GM23338 (cell line): ENCODE measurements around the gene COPB2. TPM values are rescaled to one million over a fixed set of nuclear protein-coding genes. Genes with fewer than 3 reads are reported as not detected.

Experiments used
- ATAC-seq: fragments of 200-7000 bp; cut with Tn5 transposase; 3 replicates; pipeline ENCODE4 v1.9.1; 2020
- DNase-seq: peaks from one replicate; pipeline ENCODE4 v3.0.0-alpha.2; 2015; ENCODE audit warnings: low spot score
- H2AFZ ChIP-seq: fragments of 200-600 bp; sonication (generic); 2 replicates; pipeline ENCODE4 v1.8.0; 2016; ENCODE audit warnings: antibody characterized with exemption, mild to moderate bottlenecking, moderate library complexity
- H3F3A ChIP-seq: fragments of 200-600 bp; sonication (generic); replicated peaks from 2 replicates; pipeline ENCODE4 v1.8.0; 2017; ENCODE audit warnings: antibody characterized with exemption, mixed run types, low read depth
- H3K27ac ChIP-seq: fragments of 200-600 bp; sonication (generic); 2 replicates; pipeline ENCODE4 v1.6.1; 2016; ENCODE audit warnings: low read depth
- H3K27me3 ChIP-seq: fragments of 200-600 bp; sonication (generic); 2 replicates; pipeline ENCODE4 v1.8.0; 2016; ENCODE audit warnings: mild to moderate bottlenecking, mixed run types, moderate library complexity; ENCODE audit not compliant: insufficient read depth
- H3K36me3 ChIP-seq: fragments of 200-600 bp; sonication (generic); 2 replicates; pipeline ENCODE4 v1.8.0; 2016; ENCODE audit warnings: mild to moderate bottlenecking; ENCODE audit not compliant: insufficient read depth
- H3K4me1 ChIP-seq: fragments of 200-600 bp; sonication (generic); 2 replicates; pipeline ENCODE4 v1.8.0; 2016; ENCODE audit warnings: mild to moderate bottlenecking, moderate library complexity; ENCODE audit not compliant: insufficient read depth
- H3K4me2 ChIP-seq: fragments of 200-600 bp; sonication (generic); 2 replicates; pipeline ENCODE4 v1.7.1; 2017; ENCODE audit warnings: mixed run types
- H3K4me3 ChIP-seq: fragments of 200-600 bp; sonication (generic); 2 replicates; pipeline ENCODE4 v1.6.1; 2016; ENCODE audit warnings: mixed run types
- H3K79me2 ChIP-seq: fragments of 200-600 bp; sonication (generic); replicated peaks from 2 replicates; pipeline ENCODE4 v1.8.0; 2017; ENCODE audit warnings: mild to moderate bottlenecking; ENCODE audit not compliant: insufficient read depth
- H3K9me2 ChIP-seq: fragments of 200-600 bp; sonication (generic); 2 replicates; pipeline ENCODE4 v1.8.0; 2017; ENCODE audit not compliant: insufficient read depth
- H4K20me1 ChIP-seq: fragments of 200-600 bp; sonication (generic); replicated peaks from 2 replicates; pipeline ENCODE4 v1.8.0; 2017; ENCODE audit warnings: mild to moderate bottlenecking; ENCODE audit not compliant: insufficient read depth
- H3K27ac Mint-ChIP-seq: 2 replicates; pipeline ENCODE4 v1.8.0; 2020; ENCODE audit warnings: inconsistent platforms, mild to moderate bottlenecking, moderate library complexity, mixed read lengths
- H3K27me3 Mint-ChIP-seq: 3 replicates; pipeline ENCODE4 v1.8.0; 2022; ENCODE audit warnings: low read depth, mild to moderate bottlenecking, moderate library complexity, mixed read lengths, inconsistent platforms; ENCODE audit not compliant: insufficient read depth, poor library complexity
- H3K36me3 Mint-ChIP-seq: 3 replicates; pipeline ENCODE4 v1.8.0; 2021; ENCODE audit warnings: low read depth, mild to moderate bottlenecking, inconsistent platforms, moderate library complexity, mixed read lengths
- H3K4me1 Mint-ChIP-seq: 3 replicates; pipeline ENCODE4 v1.8.0; 2020; ENCODE audit warnings: mild to moderate bottlenecking, inconsistent platforms, mixed read lengths
- H3K4me3 Mint-ChIP-seq: 3 replicates; pipeline ENCODE4 v1.8.0; 2021; ENCODE audit warnings: moderate library complexity, mild to moderate bottlenecking, inconsistent platforms, mixed read lengths
- H3K9me3 Mint-ChIP-seq: 3 replicates; pipeline ENCODE4 v1.8.0; 2020; ENCODE audit warnings: moderate library complexity, mild to moderate bottlenecking, inconsistent platforms, mixed read lengths
- CREB1 ChIP-seq: fragments of 250-450 bp; sonication (Bioruptor Pico); IDR thresholded peaks from 2 replicates; pipeline ENCODE4 v1.5.0; 2020; ENCODE audit warnings: low read depth, mild to moderate bottlenecking, moderate library complexity
- CTCF ChIP-seq, 2 experiments: fragments of 200-600 bp in 1 of 2; sonication (generic) in 1 of 2; conservative IDR thresholded peaks; 2 replicates each; pipeline versions ENCODE4 v1.5.1 to v1.6.1; 2016 to 2017; ENCODE audit warnings: antibody characterized with exemption in 2 of 2, low read depth in 2 of 2, mild to moderate bottlenecking in 2 of 2, moderate library complexity in 1 of 2
- JUNB ChIP-seq: IDR thresholded peaks from one replicate; pipeline ENCODE4 v1.6.1; 2016; ENCODE audit warnings: antibody characterized with exemption; ENCODE audit not compliant: unreplicated experiment
- ZNF114 ChIP-seq: fragments of 250-450 bp; sonication (Bioruptor Pico); IDR thresholded peaks from 2 replicates; pipeline ENCODE4 v1.5.0; 2020; ENCODE audit warnings: mild to moderate bottlenecking, moderate library complexity
- polyA plus RNA-seq: library from polyadenylated mRNA; unstranded; fragments of >200 nt; fragmentation: Nextera tagmentation; extraction: Ambion mirVana; gene quantifications from 2 replicates; pipeline ENCODE4 v1.2.1, GENCODE V29; 2016
- total RNA-seq: library from RNA; depleted of rRNA; stranded (reverse); fragments of >200 nt; shearing (Covaris generic); gene quantifications from 2 replicates; pipeline ENCODE4 v1.2.3, GENCODE V29; 2014
- TF ChIP-seq, protein P1 (sequence below): IDR thresholded peaks from 2 replicates; pipeline ENCODE4 v1.6.1; 2016; ENCODE audit warnings: antibody characterized with exemption

The COPB2 gene
- total and polyA plus RNA-seq, 2 experiments from 2014 or later: 48.2 to 89.1 TPM

- TF ChIP-seq, protein P1, sequence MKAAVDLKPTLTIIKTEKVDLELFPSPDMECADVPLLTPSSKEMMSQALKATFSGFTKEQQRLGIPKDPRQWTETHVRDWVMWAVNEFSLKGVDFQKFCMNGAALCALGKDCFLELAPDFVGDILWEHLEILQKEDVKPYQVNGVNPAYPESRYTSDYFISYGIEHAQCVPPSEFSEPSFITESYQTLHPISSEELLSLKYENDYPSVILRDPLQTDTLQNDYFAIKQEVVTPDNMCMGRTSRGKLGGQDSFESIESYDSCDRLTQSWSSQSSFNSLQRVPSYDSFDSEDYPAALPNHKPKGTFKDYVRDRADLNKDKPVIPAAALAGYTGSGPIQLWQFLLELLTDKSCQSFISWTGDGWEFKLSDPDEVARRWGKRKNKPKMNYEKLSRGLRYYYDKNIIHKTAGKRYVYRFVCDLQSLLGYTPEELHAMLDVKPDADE: no peak
Measured at GRCh38 chr3:139322346-139322745, 67.1 kb downstream of the COPB2 start (continued).

- H3K4me3 ChIP-seq: no peak overlapping the region
- H3K36me3 ChIP-seq: no peaks in the 10 kb centered on the region
- Mint-ChIP-seq H3K36me3 (no peaks in the 10 kb centered on the region; the same call in 2 of the 3 replicates), H3K27ac (0 out of 2 replicates have a peak overlapping the region, but pooled peaks have one; percentile 2), H3K4me3 (no peak overlapping the region), H3K27me3 (peaks cover 4% of the 10 kb centered on the region), H3K4me1 (peaks cover 7% of the 10 kb centered on the region), H3K9me3 (no peaks in the 10 kb centered on the region)
- H3K4me2 ChIP-seq: no peak overlapping the region
- H4K20me1 ChIP-seq: no peaks in the 10 kb centered on the region
- no peaks in the 10 kb centered on the region for H3F3A ChIP-seq
- DNase-seq: no peak
- ATAC-seq: no peak
- no peak overlapping the region for H3K27ac ChIP-seq
- peak overlapping the region; percentile 83; the same call in 1 of the 2 replicates for H2AFZ ChIP-seq
- no peaks in the 10 kb centered on the region for H3K79me2 ChIP-seq
- no peak for TF ChIP-seq CREB1 (CRISPR knock-in tag)
- H3K27me3 ChIP-seq: no peaks in the 10 kb centered on the region
- H3K9me2 ChIP-seq: no peaks in the 10 kb centered on the region
- peaks cover 7% of the 10 kb centered on the region; the same call in 1 of the 2 replicates for H3K4me1 ChIP-seq
Measured at GRCh38 chr3:139320551-139321309, 68.7 kb downstream of the COPB2 start.

- Histone ChIP-seq H3K4me3 (no peak overlapping the region), H3K36me3 (no peaks in the 10 kb centered on the region), H3K4me2 (no peak overlapping the region), H3K27me3 (no peaks in the 10 kb centered on the region), H3K9me2 (no peaks in the 10 kb centered on the region), H3F3A (no peaks in the 10 kb centered on the region), H3K4me1 (peaks cover 7% of the 10 kb centered on the region; the same call in 1 of the 2 replicates), H4K20me1 (no peaks in the 10 kb centered on the region), H3K27ac (no peak overlapping the region), H2AFZ (peak overlapping the region; percentile 83), H3K79me2 (no peaks in the 10 kb centered on the region)
- Mint-ChIP-seq H3K27me3 (peaks cover 4% of the 10 kb centered on the region), H3K9me3 (no peaks in the 10 kb centered on the region), H3K4me1 (peaks cover 7% of the 10 kb centered on the region), H3K36me3 (no peaks in the 10 kb centered on the region; the same call in 2 of the 3 replicates), H3K27ac (peak overlapping the region; percentile 2; the same call in 1 of the 2 replicates), H3K4me3 (no peak overlapping the region)
- peak; percentile 93 for DNase-seq
- ATAC-seq: peak; percentile 99
- TF ChIP-seq CREB1 (CRISPR knock-in tag) (no peak), JUNB (no peak), CTCF (conservative IDR thresholded peaks at IDR 0.05; ENCODE audit: low read depth in 2 of 2) (peak; percentile 81 to 89), ZNF114 (CRISPR knock-in tag) (no peak)
- TF ChIP-seq, protein P1: no peak
Measured at GRCh38 chr3:139319428-139320402, 69.7 kb downstream of the COPB2 start.
